DND-41 (cell line): ENCODE data around the gene TIGIT.

Experiments
- ATAC-seq: fragments of 200-7000 bp; cut with Tn5 transposase; 3 replicates; pipeline ENCODE4 v1.9.1; 2021; ENCODE audit warnings: low read depth; ENCODE audit not compliant: insufficient read depth
- DNase-seq: peaks from one replicate; pipeline ENCODE4 v3.0.0-alpha.2; 2020
- H2AFZ ChIP-seq: 2 replicates; pipeline ENCODE4 v1.6.0; 2012; ENCODE audit warnings: low read depth, low read length
- H3K27ac ChIP-seq: 2 replicates; pipeline ENCODE4 v1.5.1; 2012; ENCODE audit warnings: low read length, inconsistent platforms
- H3K27me3 ChIP-seq: fragments of 200-600 bp; sonication (generic); 2 replicates; pipeline ENCODE4 v1.6.0; 2012; ENCODE audit warnings: low read length, mild to moderate bottlenecking, inconsistent platforms; ENCODE audit not compliant: insufficient read depth, poor library complexity
- H3K36me3 ChIP-seq: 2 replicates; pipeline ENCODE4 v1.5.1; 2012; ENCODE audit warnings: low read length, inconsistent platforms; ENCODE audit not compliant: insufficient read depth
- H3K4me1 ChIP-seq: 2 replicates; pipeline ENCODE4 v1.5.1; 2012; ENCODE audit warnings: mild to moderate bottlenecking, low read length; ENCODE audit not compliant: insufficient read depth
- H3K4me2 ChIP-seq: 2 replicates; pipeline ENCODE4 v1.6.0; 2012; ENCODE audit warnings: mild to moderate bottlenecking, moderate library complexity, low read length, inconsistent platforms; ENCODE audit not compliant: insufficient read depth
- H3K4me3 ChIP-seq, 2 experiments: fragments of 200-600 bp in 1 of 2; shearing (Covaris generic) in 1 of 2; 2 replicates each; pipeline ENCODE4 v1.5.1; 2012 to 2016; ENCODE audit warnings: inconsistent platforms in 2 of 2, low read length in 2 of 2, mild to moderate bottlenecking in 2 of 2, low read depth in 1 of 2, moderate library complexity in 1 of 2
- H3K79me2 ChIP-seq: 2 replicates; pipeline ENCODE4 v1.6.0; 2012; ENCODE audit warnings: low read length, inconsistent platforms; ENCODE audit not compliant: insufficient read depth
- H3K9ac ChIP-seq: 2 replicates; pipeline ENCODE4 v1.6.0; 2012; ENCODE audit warnings: low read depth, mild to moderate bottlenecking, inconsistent platforms, low read length, moderate library complexity
- H3K9me3 ChIP-seq: 2 replicates; pipeline ENCODE4 v1.5.1; 2012; ENCODE audit warnings: low read length, moderate library complexity, mild to moderate bottlenecking, inconsistent platforms; ENCODE audit not compliant: insufficient read depth, severe bottlenecking
- H4K20me1 ChIP-seq: 2 replicates; pipeline ENCODE4 v1.6.0; 2012; ENCODE audit warnings: low read length; ENCODE audit not compliant: insufficient read depth
- CTCF ChIP-seq: IDR thresholded peaks from 2 replicates; pipeline ENCODE4 v1.5.1; 2012; ENCODE audit warnings: borderline replicate concordance, low read length, moderate library complexity, mild to moderate bottlenecking; ENCODE audit not compliant: poor library complexity, severe bottlenecking; ENCODE audit errors: extremely low read depth
- EZH2 ChIP-seq: IDR thresholded peaks from 3 replicates; pipeline ENCODE4 v1.6.1; 2012; ENCODE audit warnings: borderline replicate concordance, low read depth, mild to moderate bottlenecking, moderate library complexity, low read length, inconsistent platforms; ENCODE audit not compliant: severe bottlenecking

TIGIT gene

GRCh38 chr3:114307832-114308231 lies 14.0 kb downstream of the TIGIT start:
- H4K20me1 ChIP-seq: no peaks in the 10 kb centered on the region
- H3K4me3 ChIP-seq: no peak overlapping the region
- no peak overlapping the region for H3K4me2 ChIP-seq
- H2AFZ ChIP-seq: no peak overlapping the region
- TF ChIP-seq CTCF: no peak
- DNase-seq: no peak
- H3K27ac ChIP-seq: no peak overlapping the region
- no peaks in the 10 kb centered on the region for H3K79me2 ChIP-seq
- H3K9me3 ChIP-seq: no peaks in the 10 kb centered on the region
- H3K36me3 ChIP-seq: no peaks in the 10 kb centered on the region
- no peak for ATAC-seq
- no peaks in the 10 kb centered on the region for H3K4me1 ChIP-seq
- H3K9ac ChIP-seq: no peak overlapping the region
- no peaks in the 10 kb centered on the region for H3K27me3 ChIP-seq

- ATAC-seq (no peak), DNase-seq (no peak)
- no peak overlapping the region for H3K9ac ChIP-seq
- no peaks in the 10 kb centered on the region for H3K4me1 ChIP-seq
- TF ChIP-seq CTCF: no peak
- TF ChIP-seq EZH2: no peak
- no peaks in the 10 kb centered on the region for H3K9me3 ChIP-seq
- H3K4me2 ChIP-seq: no peak overlapping the region
- H2AFZ ChIP-seq: no peak overlapping the region
- no peaks in the 10 kb centered on the region for H3K36me3 ChIP-seq
- H3K27ac ChIP-seq: no peak overlapping the region
- no peaks in the 10 kb centered on the region for H3K27me3 ChIP-seq
- no peaks in the 10 kb centered on the region for H4K20me1 ChIP-seq
- H3K4me3 ChIP-seq: no peak overlapping the region
- H3K79me2 ChIP-seq: no peaks in the 10 kb centered on the region
Observed at GRCh38 chr3:114308377-114308776, 14.5 kb downstream of the TIGIT start.

DNA sequence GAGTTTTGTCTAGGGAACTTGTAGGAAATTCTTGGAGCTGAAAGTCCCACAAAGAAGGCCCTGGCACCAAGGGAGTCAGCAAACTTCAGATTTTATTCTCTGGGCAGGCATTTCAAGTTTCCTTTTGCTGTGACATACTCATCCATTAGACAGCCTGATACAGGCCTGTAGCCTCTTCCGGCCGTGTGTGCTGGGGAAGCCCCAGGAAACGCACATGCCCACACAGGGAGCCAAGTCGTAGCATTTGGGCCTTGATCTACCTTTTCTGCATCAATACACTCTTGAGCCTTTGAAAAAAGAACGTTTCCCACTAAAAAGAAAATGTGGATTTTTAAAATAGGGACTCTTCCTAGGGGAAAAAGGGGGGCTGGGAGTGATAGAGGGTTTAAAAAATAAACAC lies 15.0 kb downstream of the TIGIT start:
- no peak for ATAC-seq
- H4K20me1 ChIP-seq: no peaks in the 10 kb centered on the region
- no peak for TF ChIP-seq CTCF
- TF ChIP-seq EZH2: no peak
- DNase-seq: no peak
- H3K27me3 ChIP-seq: no peaks in the 10 kb centered on the region
- H3K4me3 ChIP-seq: no peak overlapping the region
- H3K36me3 ChIP-seq: no peaks in the 10 kb centered on the region
- H3K9ac ChIP-seq: no peak overlapping the region
- no peaks in the 10 kb centered on the region for H3K9me3 ChIP-seq
- no peak overlapping the region for H3K4me2 ChIP-seq
- no peaks in the 10 kb centered on the region for H3K4me1 ChIP-seq
- no peak overlapping the region for H3K27ac ChIP-seq
- no peak overlapping the region for H2AFZ ChIP-seq
- no peaks in the 10 kb centered on the region for H3K79me2 ChIP-seq

DNA sequence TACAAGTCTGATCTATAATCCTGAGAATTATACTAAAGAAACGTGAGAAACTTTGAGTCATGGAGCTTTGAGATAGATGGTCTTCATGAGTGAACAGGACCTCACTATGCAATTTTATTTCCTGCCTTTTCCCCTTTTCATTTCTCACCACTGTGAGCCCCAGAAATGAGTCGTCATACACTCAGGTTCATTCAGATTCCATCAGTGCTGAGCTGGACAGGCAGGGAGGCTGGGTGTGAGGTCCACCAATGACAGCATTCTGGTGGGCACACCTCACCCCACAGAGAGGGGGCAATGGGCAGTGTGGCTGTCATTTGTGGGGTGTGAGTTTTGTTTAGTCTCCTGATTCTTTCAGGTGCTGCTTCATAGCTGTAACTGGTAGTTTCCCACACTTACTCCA lies 16.9 kb downstream of the TIGIT start:
- Histone ChIP-seq H3K4me3 (no peak overlapping the region), H3K9me3 (no peaks in the 10 kb centered on the region), H3K9ac (no peak overlapping the region), H4K20me1 (no peaks in the 10 kb centered on the region), H3K4me1 (no peaks in the 10 kb centered on the region), H2AFZ (no peak overlapping the region), H3K79me2 (no peaks in the 10 kb centered on the region), H3K27ac (no peak overlapping the region), H3K27me3 (no peaks in the 10 kb centered on the region), H3K36me3 (no peaks in the 10 kb centered on the region), H3K4me2 (no peak overlapping the region)
- TF ChIP-seq CTCF: no peak
- DNase-seq: no peak
- no peak for ATAC-seq
